ENCODE measurements around the gene ACBD4.

ACBD4 gene

GRCh38 chr17:45104907-45105624, 30.4 kb upstream of the ACBD4 start:
- no peak for DNase-seq

GRCh38 chr17:45106096-45106495, 29.4 kb upstream of the ACBD4 start:
- no peak for DNase-seq

- no peak for DNase-seq
Measured at GRCh38 chr17:45106582-45106981, 28.9 kb upstream of the ACBD4 start.

- no peak for DNase-seq
Measured at GRCh38 chr17:45107293-45108010, 28.0 kb upstream of the ACBD4 start.

- DNase-seq: no peak
Measured at GRCh38 chr17:45108051-45108450, 27.4 kb upstream of the ACBD4 start.

- no peak for DNase-seq
Measured at GRCh38 chr17:45108595-45109521, 26.6 kb upstream of the ACBD4 start.

- DNase-seq: no peak
Measured at GRCh38 chr17:45110676-45111611, 24.5 kb upstream of the ACBD4 start.

GRCh38 chr17:45111850-45112249, 23.6 kb upstream of the ACBD4 start:
- no peak for DNase-seq

- DNase-seq: no peak
Measured at GRCh38 chr17:45112559-45113423, 22.7 kb upstream of the ACBD4 start.

- DNase-seq: no peak
Measured at GRCh38 chr17:45113424-45113754, 22.1 kb upstream of the ACBD4 start.

- no peak for DNase-seq
Measured at GRCh38 chr17:45114117-45114932, 21.2 kb upstream of the ACBD4 start.

GRCh38 chr17:45115015-45115625, 20.4 kb upstream of the ACBD4 start:
- DNase-seq: no peak

GRCh38 chr17:45115871-45116270, 19.6 kb upstream of the ACBD4 start:
- DNase-seq: no peak

GRCh38 chr17:45116434-45117016, 19.0 kb upstream of the ACBD4 start:
- DNase-seq: no peak

- DNase-seq: no peak
Measured at GRCh38 chr17:45117334-45117733, 18.2 kb upstream of the ACBD4 start.

GRCh38 chr17:45117848-45118646, 17.4 kb upstream of the ACBD4 start:
- no peak for DNase-seq

- no peak for DNase-seq
Measured at GRCh38 chr17:45118691-45119090, 16.8 kb upstream of the ACBD4 start.

GRCh38 chr17:45119964-45120363, 15.5 kb upstream of the ACBD4 start:
- no peak for DNase-seq

GRCh38 chr17:45120558-45120957, 14.9 kb upstream of the ACBD4 start:
- DNase-seq: no peak
